HG03060 (cell line): Measurements from ENCODE around the gene GAS2.
A peak's percentile ranks its signal among the peaks of the same experiment; 100 is the strongest.

Experiments
- ATAC-seq: cut with Tn5 transposase; IDR thresholded peaks from one replicate; pipeline ENCODE4 v1.9.1; 2021; ENCODE audit warnings: low read depth, moderate number of reproducible peaks; ENCODE audit not compliant: unreplicated experiment

GAS2 gene

DNA sequence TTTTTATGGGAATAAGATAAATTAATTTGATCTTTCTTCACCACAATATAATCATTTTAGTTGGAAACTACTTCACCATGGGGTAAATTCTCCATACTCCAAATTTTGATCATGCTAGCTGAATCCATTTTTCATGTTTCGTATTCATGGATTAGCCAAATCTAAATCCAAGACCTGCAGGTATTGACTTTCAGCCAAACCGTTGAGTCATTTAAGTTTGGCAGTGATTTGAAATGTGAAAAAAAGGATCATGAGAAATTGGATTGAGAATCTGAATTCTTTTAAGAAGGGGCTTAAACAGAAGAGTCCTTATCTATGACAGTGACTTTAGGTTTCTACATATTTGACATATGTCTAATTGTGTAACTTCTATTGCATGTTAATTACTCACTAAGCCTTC is 5.3 kb downstream of the GAS2 start:
- no peak for ATAC-seq

DNA sequence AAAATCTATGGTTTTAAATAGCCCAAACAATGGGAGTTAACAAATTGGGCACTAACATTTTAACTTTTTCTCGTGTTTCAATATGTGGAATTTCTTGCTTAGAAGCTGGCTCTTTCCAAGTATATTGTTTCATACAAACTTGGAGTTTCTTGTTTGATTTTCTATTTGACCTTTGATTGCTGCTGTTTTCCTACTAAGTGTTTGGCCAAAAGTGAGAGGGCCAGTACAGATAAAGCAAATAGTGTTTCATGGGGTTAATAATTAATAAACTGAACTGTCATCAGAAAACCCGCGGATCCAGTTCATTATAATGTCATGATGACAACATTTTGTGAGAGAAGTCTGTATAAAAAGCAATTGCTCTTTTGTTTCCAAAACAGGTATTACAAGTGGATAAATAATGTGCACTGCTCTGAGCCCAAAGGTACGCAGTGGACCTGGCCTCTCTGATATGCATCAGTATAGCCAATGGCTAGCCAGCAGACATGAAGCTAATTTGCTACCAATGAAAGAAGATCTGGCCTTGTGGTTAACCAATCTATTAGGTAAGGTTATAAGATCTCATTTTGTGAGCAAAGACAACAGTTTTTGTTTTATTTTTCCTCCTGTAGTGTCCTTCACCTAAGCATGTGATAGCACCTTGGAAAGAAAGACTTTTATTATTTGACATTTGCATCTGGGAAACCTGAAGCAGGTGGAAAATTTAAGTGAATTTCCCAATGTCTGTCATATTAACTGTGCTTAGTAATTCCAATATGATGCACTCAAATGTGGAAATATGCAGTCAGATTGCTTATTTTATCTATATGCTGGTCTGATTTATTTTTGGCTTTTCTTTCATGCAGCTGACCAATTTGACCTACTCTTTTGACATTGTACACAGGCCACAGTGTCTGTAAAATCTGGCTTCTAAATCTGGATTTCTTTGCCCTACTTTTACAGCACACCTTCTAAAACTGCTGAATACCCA is 8.3 kb downstream of the GAS2 start:
- ATAC-seq = no peak

DNA sequence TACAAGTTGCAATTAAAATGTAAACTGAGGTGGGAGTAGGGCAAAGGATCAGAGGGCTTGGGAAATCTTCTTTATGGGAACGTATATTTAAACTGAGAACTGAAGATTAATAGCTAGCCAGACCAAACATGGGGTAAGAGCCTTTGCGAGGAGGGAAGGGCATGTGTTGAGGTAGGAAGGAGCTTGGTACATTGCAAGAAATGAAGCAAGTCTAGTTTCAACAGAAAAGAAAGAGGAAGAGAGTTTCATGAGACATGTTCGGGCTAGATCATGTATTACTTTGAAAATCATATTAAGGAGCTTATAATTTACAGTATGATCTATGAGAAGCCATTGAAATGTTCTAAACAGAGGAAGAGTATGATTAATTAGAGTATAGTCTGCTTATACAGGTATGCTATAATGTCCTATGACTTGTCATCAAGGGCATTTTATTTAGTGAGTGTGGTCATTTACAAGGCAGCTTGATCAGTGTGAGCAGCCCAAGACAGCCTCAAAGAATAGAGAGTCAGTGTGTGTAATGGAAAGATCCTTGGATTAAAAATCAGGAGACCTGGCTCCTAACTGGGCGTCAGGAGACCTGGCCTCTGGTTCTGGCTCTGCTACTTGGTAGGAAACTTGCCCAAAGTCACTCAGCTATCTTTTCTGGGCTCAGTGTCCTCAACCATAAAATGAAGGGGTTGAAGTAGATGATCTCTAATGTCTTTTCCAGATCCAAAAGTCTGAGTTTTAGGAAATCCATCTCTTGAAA is 10.9 kb downstream of the GAS2 start:
- no peak for ATAC-seq

GRCh38 chr11:22680628-22681027 is 14.2 kb downstream of the GAS2 start:
- ATAC-seq = no peak

DNA sequence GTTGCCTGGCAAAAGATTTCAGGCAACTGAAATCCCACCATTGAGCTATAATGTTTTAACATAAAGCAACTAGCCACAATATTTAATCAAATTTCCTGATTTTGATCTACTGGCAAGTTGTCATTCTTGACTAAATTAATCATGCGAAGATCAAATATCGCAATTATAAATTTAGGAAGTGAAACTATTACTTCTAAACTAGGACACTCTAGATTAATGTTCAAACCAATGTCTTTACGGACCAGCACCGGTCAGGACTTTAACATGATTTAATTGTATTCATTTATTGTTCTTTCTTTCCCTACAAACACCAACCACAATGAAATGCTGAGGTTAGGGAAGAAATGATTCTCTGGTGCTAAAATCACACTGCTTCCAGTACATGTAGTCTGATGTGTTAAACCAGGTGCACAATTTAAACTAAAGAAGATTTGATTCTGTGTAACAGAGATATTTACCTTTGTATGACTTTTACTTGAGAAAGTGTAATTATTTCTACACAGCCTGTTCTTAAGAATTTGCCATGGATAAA is 14.9 kb downstream of the GAS2 start:
- ATAC-seq = peak; percentile 66

DNA sequence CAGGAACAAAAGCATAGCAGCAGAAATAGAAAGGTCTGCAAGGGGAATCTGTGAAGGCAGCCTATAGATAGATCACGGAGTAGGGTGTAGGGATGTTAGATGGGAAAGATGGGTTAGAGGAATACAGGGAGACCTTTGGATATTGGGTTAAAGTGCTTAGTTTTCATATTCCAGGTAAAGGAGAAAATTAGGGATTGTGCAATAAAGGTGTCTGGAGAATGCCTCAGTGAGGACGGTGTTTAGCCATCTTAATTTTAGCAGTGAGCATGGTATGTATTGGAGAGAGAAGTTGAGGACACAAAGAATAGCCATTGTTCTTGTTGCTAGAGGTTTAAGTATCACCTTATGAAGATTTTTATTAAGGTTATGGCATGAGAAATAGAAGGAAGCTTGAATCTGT is 17.7 kb downstream of the GAS2 start:
- ATAC-seq = no peak

GRCh38 chr11:22685111-22685510 is 18.7 kb downstream of the GAS2 start:
- ATAC-seq = no peak

DNA sequence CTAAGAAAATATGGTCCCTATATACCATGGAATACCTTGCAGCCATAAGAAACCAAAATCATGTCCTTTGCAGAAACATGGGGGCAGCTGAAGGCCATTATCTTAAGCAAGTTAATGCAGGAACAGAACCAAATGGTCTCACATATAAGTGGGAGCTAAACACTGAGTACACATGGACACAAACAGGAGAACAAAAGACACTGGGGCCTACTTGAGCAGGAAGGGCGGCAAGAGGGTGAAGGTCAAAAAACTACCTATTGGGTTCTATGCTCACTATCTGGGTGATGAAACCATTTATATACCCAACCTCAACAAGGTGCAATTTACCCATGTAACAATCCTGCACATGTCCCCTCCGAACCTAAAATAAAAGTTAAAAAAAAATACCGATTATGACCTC is 22.5 kb downstream of the GAS2 start:
- no peak for ATAC-seq

GRCh38 chr11:22690257-22690656 is 23.8 kb downstream of the GAS2 start:
- ATAC-seq = no peak

DNA sequence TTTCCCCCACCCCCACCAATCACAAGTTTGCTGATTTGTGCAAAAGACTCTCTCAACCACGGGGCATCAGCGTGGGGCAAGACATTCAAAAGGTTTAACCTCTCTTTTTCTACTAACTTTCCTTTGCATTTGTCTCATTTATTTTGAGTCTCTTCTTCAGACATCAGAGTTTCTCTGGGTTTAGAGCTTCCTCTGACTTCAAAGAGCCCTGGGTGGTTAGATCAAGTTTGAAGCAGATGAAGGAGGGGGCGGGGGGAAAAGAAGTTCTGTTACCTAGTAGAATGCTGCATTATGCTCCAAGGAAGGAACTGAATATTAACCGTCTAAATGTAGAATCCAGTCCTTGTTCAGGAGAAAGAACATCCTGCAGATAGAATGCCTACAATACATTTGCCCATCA is 24.5 kb downstream of the GAS2 start:
- ATAC-seq = no peak

DNA sequence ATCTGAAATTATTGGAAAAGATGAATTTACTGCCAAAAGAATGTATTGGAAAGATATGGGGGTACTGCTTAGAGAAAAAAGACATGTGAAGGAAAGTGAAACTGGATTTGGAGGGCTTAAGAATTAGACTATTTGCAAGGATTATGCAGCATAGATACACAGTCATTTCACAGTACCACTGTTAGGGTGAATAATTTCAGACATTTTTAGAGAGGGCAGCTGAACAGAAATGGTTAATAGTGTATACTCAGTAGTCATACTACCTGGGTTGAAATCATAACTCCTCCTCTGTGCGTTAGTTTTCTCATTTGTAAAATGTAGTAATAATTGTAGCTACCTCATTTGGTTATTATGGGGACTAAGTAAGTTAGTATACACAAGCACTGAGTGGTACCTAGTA is 33.0 kb downstream of the GAS2 start:
- ATAC-seq = no peak

DNA sequence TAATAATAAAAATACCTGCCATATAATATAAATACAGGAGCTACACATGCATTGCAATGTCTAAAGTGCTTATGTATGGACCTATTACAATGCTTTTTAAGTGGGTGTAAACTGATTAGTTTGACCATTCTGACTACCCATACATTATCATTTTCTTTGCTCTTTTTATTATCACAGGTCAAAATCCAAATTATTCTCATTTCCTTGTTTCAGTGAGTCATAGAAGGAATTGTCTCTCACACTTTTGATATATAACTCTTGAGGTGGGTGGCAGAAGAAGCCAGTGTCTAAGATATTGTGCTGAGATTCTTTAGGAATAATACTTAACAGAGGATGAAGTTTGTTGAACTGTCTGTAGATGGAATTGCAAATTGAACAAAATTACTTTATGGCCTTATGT is 35.6 kb downstream of the GAS2 start:
- no peak for ATAC-seq

GRCh38 chr11:22703040-22703439 is 36.6 kb downstream of the GAS2 start:
- no peak for ATAC-seq

- no peak for ATAC-seq
Measured at GRCh38 chr11:22703591-22703990, 37.2 kb downstream of the GAS2 start.

DNA sequence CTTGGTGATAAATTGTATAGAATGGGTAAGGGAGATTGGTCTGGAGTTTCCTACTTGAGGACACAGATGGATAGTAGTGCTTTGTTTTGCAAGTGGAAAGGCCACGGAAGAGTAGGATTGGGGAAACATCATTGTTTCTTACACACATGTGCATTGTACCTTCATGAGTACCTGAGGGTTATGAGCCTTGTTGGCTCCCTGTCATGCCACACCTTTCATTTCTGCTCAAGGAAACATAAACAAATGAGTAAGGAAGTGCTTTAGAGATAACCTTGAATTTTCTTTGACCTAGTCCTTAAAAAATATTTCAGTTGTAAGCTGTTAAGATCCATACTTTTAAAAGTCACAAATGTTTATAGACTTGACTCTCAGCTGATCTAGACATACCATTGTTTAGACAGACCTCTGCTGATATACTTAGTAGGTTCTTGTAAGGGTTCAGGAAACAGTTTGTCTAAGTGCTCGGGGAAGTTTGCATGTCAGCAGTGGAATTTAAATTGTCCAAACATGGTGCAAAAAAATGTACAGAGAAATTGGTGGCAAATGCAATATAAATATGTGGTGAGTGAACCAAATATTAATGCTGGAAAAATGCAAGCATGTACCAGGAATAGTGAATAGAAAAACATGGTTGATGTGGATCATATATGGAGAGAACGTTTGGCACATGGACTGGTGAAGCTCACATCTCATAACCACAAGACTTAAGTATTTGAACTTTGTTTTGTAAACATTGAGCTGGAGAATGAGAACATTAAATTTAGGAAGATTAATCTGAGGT is 40.9 kb downstream of the GAS2 start:
- ATAC-seq = no peak

DNA sequence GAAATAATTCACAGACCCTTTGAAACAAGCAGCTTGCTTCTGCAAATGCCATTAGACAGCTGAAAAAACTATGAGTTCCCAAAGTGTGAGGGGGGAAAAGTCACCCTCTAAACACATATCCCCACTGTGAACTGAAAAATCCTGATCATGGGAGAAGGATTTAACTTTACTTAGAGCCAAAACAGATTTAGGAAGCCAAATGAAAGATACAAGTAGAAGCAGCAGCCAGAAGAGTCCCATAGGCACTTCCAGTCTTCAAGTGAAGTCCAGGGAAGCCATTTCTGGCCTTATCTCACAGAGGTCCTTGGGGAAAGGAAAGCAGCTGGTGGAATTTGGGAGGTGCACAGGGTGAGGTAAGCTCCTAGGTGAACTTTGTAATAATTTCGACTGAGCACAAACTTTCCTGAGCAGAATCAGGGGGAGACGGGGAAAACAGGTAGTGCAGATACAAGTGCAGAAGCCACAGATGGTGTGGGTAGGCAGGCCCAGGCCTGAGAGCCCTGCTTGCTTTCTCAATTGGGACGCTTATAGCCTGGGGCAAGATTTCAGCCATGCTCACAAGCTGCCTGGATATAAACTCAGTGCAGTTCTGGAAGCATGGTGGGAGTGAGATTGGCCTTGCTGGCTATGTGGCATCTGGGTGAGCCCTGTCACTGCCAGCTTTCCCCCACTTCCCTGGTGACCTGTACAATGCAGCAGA is 44.8 kb downstream of the GAS2 start:
- ATAC-seq = no peak

DNA sequence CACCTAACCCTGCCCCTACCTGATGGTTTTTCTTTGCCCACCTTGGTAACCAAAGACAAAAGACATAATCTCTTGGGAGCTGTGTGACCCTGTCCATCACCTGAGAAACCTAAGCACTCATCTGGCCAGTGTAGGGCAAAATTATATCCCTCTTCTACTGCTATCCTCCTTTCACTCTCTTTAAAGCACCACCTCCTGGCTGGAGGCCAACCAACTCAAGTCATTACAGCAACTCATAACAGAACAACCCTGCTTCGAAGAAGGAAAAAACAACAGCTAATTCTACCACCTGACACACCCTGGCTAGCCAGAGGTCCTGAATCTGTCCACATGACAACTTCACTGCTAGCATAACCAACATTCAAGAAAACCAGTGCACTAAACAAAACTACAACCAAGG is 45.5 kb downstream of the GAS2 start:
- no peak for ATAC-seq

DNA sequence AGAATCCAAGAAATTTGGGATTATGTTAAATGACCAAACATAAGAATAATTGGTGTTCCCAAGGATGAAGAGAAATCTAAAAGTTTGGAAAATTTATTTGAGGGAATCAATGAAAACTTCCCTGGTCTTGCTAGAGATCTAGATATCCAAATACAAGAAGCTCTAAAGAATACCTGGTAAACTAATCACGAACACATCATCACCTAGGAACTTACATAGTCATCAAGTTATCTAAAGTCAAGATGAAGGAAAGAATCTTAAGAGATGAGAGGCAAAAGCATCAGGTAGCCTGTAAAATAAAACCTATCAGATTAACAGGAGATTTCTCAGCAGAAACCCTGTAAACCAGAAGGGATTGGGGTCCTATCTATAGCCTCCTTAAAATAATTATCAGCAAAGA is 46.9 kb downstream of the GAS2 start:
- ATAC-seq = no peak

- ATAC-seq = no peak
Measured at GRCh38 chr11:22715971-22716370, 49.6 kb downstream of the GAS2 start.

DNA sequence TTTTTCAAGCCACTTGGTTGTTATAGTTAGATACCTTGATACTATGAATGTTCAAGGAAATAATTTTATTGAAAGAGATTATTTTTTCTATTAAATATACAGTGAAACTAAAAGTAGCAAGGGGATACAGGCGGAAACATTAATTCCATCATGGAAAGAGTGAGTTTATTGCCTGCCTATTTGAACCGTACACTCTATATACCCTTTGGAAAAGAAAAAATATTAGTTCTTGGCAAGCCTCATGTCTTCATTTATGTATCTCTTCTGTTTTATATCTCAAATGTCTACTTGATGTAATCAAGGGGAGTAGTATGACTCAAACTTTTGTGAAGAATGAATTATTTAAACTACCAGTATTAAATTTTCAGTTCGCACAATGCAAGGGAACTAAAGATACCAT is 54.0 kb downstream of the GAS2 start:
- ATAC-seq = no peak
